GM12865 (cell line): Measurements from ENCODE around the gene TRAP1.
A peak's percentile ranks its signal among the peaks of the same experiment; 100 is the strongest.

Experiments used
- DNase-seq: peaks from one replicate; pipeline ENCODE4 v3.0.0; 2010; ENCODE audit warnings: low read depth
- H3K4me3 ChIP-seq: 2 replicates; pipeline ENCODE4 v1.5.1; 2011; ENCODE audit warnings: mild to moderate bottlenecking, low read depth, low read length, control low read depth
- TF ChIP-seq, protein P1 (sequence below): IDR thresholded peaks from 2 replicates; pipeline ENCODE4 v1.5.1; 2011; ENCODE audit warnings: low read length, control low read depth, low read depth, inconsistent platforms; ENCODE audit not compliant: insufficient read depth; ENCODE audit errors: missing control alignments

The TRAP1 gene

DNA sequence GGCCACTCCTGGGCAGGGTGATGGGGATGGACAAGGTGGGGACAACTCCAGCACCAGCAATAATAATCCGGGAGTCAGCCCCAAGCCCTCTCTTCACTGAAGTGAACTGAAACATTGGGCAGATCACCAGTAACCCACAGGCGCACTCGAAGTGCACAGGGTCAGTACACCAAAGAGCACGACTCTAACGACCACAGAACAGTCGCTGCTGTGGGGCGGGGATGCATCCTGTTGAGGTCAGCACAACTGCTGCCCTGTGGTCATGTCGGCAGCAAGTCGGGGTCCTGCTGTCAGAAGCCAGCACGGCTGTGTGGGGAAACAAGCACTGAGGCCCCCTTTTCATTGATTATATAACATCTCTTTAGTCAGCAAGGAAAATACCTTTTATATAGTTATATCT, 48.2 kb downstream of the TRAP1 start:
- H3K4me3 ChIP-seq = no peak overlapping the region
- TF ChIP-seq, protein P1, sequence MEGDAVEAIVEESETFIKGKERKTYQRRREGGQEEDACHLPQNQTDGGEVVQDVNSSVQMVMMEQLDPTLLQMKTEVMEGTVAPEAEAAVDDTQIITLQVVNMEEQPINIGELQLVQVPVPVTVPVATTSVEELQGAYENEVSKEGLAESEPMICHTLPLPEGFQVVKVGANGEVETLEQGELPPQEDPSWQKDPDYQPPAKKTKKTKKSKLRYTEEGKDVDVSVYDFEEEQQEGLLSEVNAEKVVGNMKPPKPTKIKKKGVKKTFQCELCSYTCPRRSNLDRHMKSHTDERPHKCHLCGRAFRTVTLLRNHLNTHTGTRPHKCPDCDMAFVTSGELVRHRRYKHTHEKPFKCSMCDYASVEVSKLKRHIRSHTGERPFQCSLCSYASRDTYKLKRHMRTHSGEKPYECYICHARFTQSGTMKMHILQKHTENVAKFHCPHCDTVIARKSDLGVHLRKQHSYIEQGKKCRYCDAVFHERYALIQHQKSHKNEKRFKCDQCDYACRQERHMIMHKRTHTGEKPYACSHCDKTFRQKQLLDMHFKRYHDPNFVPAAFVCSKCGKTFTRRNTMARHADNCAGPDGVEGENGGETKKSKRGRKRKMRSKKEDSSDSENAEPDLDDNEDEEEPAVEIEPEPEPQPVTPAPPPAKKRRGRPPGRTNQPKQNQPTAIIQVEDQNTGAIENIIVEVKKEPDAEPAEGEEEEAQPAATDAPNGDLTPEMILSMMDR = no peak
- DNase-seq = no peak

DNA sequence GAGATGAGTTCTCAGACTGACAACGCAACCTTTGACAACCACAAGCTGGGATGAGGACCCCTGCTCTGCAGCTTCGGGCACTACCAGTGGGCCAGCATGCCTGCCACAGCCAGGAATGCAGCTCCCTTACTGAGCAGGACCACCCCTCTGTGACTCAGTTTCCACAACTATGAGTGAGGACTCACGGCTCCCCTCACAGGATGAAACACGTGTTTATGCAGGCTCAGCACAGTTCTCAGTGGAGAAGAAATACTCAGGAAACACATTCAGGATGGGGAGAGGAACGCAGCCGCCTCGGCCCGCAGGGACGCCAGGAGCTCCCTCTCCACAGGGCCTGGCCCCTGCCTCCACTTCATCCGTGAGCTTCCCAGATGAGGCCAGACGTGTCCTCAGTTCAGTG, 48.7 kb downstream of the TRAP1 start:
- H3K4me3 ChIP-seq = no peak overlapping the region
- TF ChIP-seq, protein P1 = no peak
- DNase-seq = no peak

DNA sequence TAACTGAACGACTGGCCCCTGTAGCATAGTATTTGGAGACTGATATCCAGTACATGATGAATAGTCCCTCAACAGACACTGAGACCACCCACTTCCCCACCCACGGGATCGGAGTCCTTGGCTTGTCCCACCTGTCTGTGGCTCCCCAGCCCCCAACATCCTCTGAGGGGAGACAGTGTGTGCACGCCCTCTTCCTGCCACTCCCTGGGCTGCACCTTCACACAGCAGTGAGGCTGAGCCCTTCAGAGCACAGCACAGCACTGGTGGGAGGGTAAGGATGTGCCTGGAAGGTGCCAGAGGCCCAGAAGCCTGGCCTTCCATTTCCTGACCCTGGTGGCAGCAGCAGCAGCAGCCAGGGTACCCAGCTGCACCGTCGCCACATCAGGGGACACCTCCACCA, 51.8 kb downstream of the TRAP1 start:
- no peak for DNase-seq
- no peak overlapping the region for H3K4me3 ChIP-seq
- TF ChIP-seq, protein P1 = no peak

DNA sequence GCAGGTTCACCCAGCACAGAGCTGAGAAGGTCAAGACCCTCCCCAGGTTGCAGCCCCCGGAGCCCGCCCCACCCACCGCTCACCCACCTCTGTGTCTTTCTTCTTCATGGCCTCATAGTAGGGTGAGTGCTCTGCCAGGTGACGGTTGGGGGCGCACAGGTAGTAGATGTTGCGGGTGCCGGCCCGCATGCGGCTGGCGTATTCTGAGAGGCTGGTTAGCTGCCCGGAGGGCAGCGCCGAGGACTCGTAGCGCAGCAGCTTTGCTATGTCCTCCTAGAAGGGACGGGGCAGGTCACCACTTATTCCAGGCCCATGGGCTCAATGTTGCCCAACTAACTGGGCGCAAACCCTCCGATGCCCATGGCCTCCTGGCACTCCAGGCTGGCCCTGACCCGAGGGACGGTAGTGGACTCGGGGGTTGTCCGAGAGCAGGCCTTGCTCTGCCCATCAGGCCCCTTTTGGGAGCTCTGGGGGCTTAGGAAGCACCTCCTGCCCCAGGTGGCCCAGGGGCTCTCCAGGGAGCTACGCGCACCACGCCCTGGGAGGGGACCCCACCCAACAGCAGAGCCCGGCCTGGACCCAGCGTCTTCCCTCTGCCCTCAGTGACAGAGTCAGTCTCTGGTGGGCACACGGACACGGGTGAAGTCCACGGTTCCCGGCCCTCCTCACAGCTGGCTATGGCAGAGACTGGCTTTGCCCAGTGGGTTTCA, 53.0 kb downstream of the TRAP1 start:
- peak; percentile 0 for DNase-seq
- TF ChIP-seq, protein P1 = no peak
- no peak overlapping the region for H3K4me3 ChIP-seq

DNA sequence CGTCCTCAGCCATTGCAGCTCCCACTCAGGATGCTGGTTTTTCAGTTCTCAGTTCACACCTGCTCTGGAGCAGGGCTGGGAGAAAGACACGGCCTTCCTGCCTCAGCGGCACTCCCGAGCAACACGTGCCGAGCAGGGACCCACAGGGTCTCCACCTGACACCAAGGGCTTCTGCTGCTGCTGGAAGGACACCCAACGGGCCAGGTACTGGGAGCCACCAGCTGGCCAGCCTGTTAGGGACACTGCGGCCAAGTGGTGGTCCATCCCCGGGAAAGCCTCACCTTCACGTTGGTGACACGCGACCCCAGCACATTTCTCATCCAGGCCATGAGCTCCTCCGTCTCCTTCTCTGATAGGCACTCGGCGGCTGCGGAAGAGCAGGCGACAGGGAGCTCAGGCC, 54.7 kb downstream of the TRAP1 start:
- DNase-seq = peak; percentile 1
- TF ChIP-seq, protein P1 = no peak

DNA sequence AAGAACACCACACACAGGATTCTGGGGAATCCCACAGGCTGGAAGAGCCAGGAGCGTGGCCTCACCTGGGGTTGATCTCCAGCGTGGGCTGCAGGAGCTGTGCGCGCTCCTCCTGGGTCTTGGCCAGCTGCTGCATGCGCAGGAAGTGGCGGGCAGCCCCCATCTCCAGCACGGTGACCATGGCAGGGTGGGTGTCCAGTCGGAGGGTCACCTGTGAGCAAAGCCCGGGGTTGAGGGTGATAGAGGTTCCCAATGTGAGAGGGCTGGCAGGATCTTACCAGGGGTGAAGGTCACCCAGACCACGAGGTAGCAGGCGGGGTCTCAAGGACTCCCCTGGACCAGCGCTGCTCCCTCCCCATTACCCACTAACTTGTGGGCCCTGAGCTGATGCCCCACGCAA, 55.4 kb downstream of the TRAP1 start:
- peak; percentile 0 for DNase-seq
- TF ChIP-seq, protein P1 = no peak
- no peak overlapping the region for H3K4me3 ChIP-seq

More for the DNA sequence above, 54.7 kb downstream of the TRAP1 start:
- no peak overlapping the region for H3K4me3 ChIP-seq

DNA sequence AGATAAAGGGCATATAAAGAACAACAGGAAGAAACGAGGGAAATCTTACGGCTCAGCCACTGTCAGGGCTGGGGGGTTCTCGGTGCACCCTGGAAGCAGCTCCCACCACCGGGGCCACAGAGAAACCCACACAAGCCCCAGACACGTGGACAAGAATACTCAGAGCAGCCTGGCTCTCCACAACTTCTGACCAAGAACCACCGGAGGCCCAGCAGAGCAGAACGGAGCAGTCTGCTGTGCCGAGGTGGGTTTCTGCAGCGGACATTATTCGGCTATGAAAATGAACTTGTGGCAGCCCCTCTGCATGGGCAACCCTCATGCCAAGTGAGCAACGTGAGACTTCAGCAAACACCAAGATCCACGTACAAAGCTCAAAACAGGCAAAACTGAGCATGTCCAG, 56.0 kb downstream of the TRAP1 start:
- TF ChIP-seq, protein P1 = no peak
- no peak overlapping the region for H3K4me3 ChIP-seq
- no peak for DNase-seq
